Measurements from ENCODE around the gene ATF1.
"Not testable (repeated sequence)": the region's sequence is repeated elsewhere in the genome, so short reads cannot be mapped to it uniquely, and the experiment has no call there.

The ATF1 gene

GRCh38 chr12:50859621-50860310, 95.9 kb downstream of the ATF1 start:
- no peak for DNase-seq (ENCODE audit: low read depth in 2 of 2)

- DNase-seq (ENCODE audit: low read depth in 2 of 2), result no peak
These were observed 98.4 kb downstream of the ATF1 start for GRCh38 chr12:50862316-50862715.

- no peak for DNase-seq (ENCODE audit: low read depth in 2 of 2)
These were observed 101.4 kb downstream of the ATF1 start for GRCh38 chr12:50865266-50865665.

DNA sequence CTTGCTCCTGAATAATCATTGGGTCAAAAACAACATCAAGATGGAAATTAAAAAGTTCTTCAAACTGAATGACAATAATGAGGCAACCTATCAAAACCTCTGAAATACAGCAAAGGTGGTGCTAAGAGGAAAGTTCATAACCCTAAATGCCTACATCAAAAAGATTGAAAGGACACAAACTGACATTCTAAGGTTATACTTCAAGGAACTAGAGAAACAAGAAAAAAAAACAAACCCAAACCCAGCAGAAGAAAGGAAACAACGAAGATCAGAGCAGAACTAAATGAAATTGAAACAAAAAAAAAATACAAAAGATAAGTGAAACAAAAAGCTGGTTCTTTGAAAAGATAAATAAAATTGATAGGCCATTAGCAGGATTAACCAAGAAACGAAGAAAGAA, 105.0 kb downstream of the ATF1 start:
- DNase-seq (ENCODE audit: low read depth in 2 of 2), result not testable (repeated sequence)
